ENCODE results near the gene MYOT. TPM values are rescaled to one million over a fixed set of nuclear protein-coding genes. Genes with fewer than 3 reads are reported as not detected.

Gene MYOT
- total RNA-seq, 1 experiment from 2014 or later, result not detected

GRCh38 chr5:137858223-137858916 lies 9.3 kb upstream of the MYOT start:
- no peak for DNase-seq (ENCODE audit: low spot score)
- no peak for ATAC-seq
- Mint-ChIP-seq H3K27me3 (ENCODE audit: low read depth) (no peaks in the 10 kb centered on the region), H3K27ac (no peak overlapping the region), H3K9me3 (no peaks in the 10 kb centered on the region), H3K4me1 (peaks cover 4% of the 10 kb centered on the region; the same call in 1 of the 2 replicates), H3K4me3 (no peak overlapping the region), H3K36me3 (no peaks in the 10 kb centered on the region)
- ChIA-PET CTCF (no interaction called here), POLR2A (no interaction called here)
- TF ChIP-seq TEAD1 (CRISPR knock-in tag; IDR thresholded peaks at IDR 0.05), result no peak

- no peak for DNase-seq (ENCODE audit: low spot score)
- Mint-ChIP-seq H3K4me1 (peaks cover 4% of the 10 kb centered on the region; the same call in 1 of the 2 replicates), H3K27me3 (ENCODE audit: low read depth) (no peaks in the 10 kb centered on the region), H3K27ac (no peak overlapping the region), H3K9me3 (no peaks in the 10 kb centered on the region), H3K4me3 (no peak overlapping the region), H3K36me3 (no peaks in the 10 kb centered on the region)
- ATAC-seq, result no peak
- no peak for TF ChIP-seq TCF7 (CRISPR knock-in tag; IDR thresholded peaks at IDR 0.05; ENCODE audit: low read depth)
- TF ChIP-seq PRRX2 (CRISPR knock-in tag; IDR thresholded peaks at IDR 0.05), result no peak
- TF ChIP-seq USF1 (CRISPR knock-in tag; IDR thresholded peaks at IDR 0.05), result no peak
- TF ChIP-seq ZNF423 (CRISPR knock-in tag; IDR thresholded peaks at IDR 0.05), result no peak
- no peak for TF ChIP-seq TP53 (CRISPR knock-in tag; IDR thresholded peaks at IDR 0.05)
- TF ChIP-seq NR2C2 (CRISPR knock-in tag; IDR thresholded peaks at IDR 0.05), result no peak
- TF ChIP-seq NR1H2 (CRISPR knock-in tag; IDR thresholded peaks at IDR 0.05), result no peak
- no peak for TF ChIP-seq ARID4B (CRISPR knock-in tag; IDR thresholded peaks at IDR 0.05; ENCODE audit: borderline replicate concordance)
- no peak for TF ChIP-seq E2F4 (CRISPR knock-in tag; IDR thresholded peaks at IDR 0.05; ENCODE audit: borderline replicate concordance, low read depth)
- POLR2A ChIA-PET, result no interaction called here
- CTCF ChIA-PET, result no interaction called here
These were observed 8.7 kb upstream of the MYOT start for GRCh38 chr5:137858954-137859353.

GRCh38 chr5:137862251-137862650 lies 5.4 kb upstream of the MYOT start:
- no peak for DNase-seq (ENCODE audit: low spot score)
- no peak for ATAC-seq
- H3K27me3 Mint-ChIP-seq (ENCODE audit: low read depth), result no peaks in the 10 kb centered on the region
- H3K27ac Mint-ChIP-seq, result no peak overlapping the region
- H3K4me3 Mint-ChIP-seq, result no peak overlapping the region
- H3K4me1 Mint-ChIP-seq, result no peaks in the 10 kb centered on the region
- H3K9me3 Mint-ChIP-seq, result no peaks in the 10 kb centered on the region
- no peaks in the 10 kb centered on the region for H3K36me3 Mint-ChIP-seq
- POLR2A ChIA-PET, result no interaction called here
- CTCF ChIA-PET, result no interaction called here
- TF ChIP-seq TEAD1 (CRISPR knock-in tag; IDR thresholded peaks at IDR 0.05), result no peak
- no peak for TF ChIP-seq ZNF121 (CRISPR knock-in tag; IDR thresholded peaks at IDR 0.05)
- TF ChIP-seq ZSCAN18 (CRISPR knock-in tag; IDR thresholded peaks at IDR 0.05), result no peak
- no peak for TF ChIP-seq PREB (CRISPR knock-in tag; IDR thresholded peaks at IDR 0.05; ENCODE audit: borderline replicate concordance)
- TF ChIP-seq IRF1 (CRISPR knock-in tag; IDR thresholded peaks at IDR 0.05), result no peak
- TF ChIP-seq ZNF317 (CRISPR knock-in tag; IDR thresholded peaks at IDR 0.05; ENCODE audit: borderline replicate concordance, low read depth), result no peak
- TF ChIP-seq KAT7 (CRISPR knock-in tag; IDR thresholded peaks at IDR 0.05; ENCODE audit: borderline replicate concordance), result no peak
- TF ChIP-seq ZNF512 (CRISPR knock-in tag; IDR thresholded peaks at IDR 0.05; ENCODE audit: borderline replicate concordance), result no peak
- TF ChIP-seq HMGA2 (CRISPR knock-in tag; IDR thresholded peaks at IDR 0.05), result no peak
- no peak for TF ChIP-seq GRHL2 (CRISPR knock-in tag; IDR thresholded peaks at IDR 0.05; ENCODE audit: insufficient replicate concordance, severe bottlenecking)
- TF ChIP-seq SOX15 (CRISPR knock-in tag; IDR thresholded peaks at IDR 0.05), result no peak
- no peak for TF ChIP-seq ZNF138 (CRISPR knock-in tag; conservative IDR thresholded peaks at IDR 0.05)
